Retinal pigment epithelial cell (primary cell): Measurements from ENCODE around the gene TSPEAR.
"Not testable (repeated sequence)": the region's sequence is repeated elsewhere in the genome, so short reads cannot be mapped to it uniquely, and the experiment has no call there.

Experiments used
- DNase-seq: peaks from one replicate; pipeline ENCODE4 v3.0.0-alpha.2; 2010; ENCODE audit warnings: low read depth
- H3K4me3 ChIP-seq: 2 replicates; pipeline ENCODE4 v1.5.1; 2011; ENCODE audit warnings: mild to moderate bottlenecking, low read length, control low read depth, moderate library complexity
- TF ChIP-seq, protein P1 (sequence below): conservative IDR thresholded peaks from 2 replicates; pipeline ENCODE4 v1.5.1; 2011; ENCODE audit warnings: low read depth, low read length, control low read depth, inconsistent platforms

The TSPEAR gene

DNA sequence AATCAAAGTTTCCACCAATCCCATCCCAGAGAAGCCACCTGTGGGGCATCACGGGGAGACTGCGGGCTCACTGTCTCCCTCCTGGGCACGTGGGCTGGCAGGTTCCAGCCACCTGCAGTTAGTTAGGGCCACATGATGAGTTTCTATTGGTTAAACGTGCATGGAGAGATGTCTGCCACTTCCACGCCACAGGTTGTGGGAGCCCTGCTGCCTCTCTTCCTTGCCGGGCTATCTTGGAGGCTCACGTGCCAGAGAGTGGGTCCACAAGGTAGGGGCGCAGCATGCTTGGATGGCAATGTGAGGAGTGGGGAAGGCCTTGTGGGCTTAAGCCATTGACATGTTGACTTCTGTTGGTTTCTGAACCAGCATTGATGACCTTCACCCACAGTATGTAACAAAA lies 107.5 kb downstream of the TSPEAR start:
- DNase-seq = no peak
- TF ChIP-seq, protein P1, sequence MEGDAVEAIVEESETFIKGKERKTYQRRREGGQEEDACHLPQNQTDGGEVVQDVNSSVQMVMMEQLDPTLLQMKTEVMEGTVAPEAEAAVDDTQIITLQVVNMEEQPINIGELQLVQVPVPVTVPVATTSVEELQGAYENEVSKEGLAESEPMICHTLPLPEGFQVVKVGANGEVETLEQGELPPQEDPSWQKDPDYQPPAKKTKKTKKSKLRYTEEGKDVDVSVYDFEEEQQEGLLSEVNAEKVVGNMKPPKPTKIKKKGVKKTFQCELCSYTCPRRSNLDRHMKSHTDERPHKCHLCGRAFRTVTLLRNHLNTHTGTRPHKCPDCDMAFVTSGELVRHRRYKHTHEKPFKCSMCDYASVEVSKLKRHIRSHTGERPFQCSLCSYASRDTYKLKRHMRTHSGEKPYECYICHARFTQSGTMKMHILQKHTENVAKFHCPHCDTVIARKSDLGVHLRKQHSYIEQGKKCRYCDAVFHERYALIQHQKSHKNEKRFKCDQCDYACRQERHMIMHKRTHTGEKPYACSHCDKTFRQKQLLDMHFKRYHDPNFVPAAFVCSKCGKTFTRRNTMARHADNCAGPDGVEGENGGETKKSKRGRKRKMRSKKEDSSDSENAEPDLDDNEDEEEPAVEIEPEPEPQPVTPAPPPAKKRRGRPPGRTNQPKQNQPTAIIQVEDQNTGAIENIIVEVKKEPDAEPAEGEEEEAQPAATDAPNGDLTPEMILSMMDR = no peak
- no peak overlapping the region for H3K4me3 ChIP-seq

DNA sequence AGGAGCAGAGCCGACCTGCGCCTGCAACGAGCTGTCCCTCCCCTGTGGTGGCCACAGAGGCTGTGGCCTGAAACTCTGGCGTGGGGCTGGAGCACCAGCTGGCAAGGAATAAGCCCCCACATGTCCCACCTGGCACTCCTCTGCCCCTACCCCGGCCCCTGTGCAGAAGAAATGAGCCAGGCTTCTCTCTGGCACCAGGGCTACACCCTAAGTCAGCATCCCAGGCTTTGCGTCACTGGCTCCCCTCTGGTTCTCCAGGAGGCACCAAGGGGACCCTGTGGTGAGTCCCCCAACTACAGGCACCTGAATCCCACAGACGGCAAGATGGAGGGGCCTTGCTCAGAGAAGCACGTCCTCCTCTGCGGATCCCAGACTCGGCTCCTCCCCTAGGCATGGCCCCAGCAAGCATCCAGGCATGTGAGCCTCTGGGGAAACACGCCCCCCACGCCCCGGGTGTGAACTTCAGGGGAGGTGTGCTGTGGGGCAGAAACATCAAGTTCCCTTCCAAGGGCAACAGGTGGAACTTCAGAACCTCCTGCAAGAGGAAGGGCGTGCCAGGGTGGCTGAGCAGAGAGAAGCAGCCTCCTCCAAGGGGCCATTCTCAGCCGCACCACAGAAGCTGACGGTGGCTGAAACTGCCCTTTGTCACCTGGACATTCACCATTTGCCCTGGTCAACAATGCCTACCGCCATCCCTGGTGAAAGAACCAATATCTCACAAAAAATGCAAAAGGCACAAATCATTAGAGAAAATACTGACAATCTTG lies 108.1 kb downstream of the TSPEAR start:
- no peak for DNase-seq
- TF ChIP-seq, protein P1 = no peak
- no peak overlapping the region for H3K4me3 ChIP-seq

DNA sequence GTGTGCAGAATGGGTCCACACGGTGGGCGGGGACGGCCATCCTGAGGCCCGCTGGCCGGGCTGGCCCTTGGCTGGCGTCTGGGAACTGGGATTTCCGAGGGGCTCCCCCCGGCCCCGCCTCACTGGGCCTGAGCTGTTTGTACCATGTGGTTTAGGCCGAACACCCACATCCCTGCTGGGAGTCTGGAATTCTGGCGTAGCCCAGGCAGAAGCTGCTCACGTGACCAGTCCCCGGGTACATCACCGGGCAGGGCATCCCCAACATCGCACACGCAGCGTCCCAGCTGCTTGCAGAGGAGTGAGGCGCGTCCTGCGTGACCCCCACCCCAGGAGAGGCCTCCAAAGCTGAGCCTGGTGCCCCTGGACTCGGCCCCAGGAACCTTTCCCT lies 108.9 kb downstream of the TSPEAR start:
- no peak for DNase-seq
- TF ChIP-seq, protein P1 = no peak
- H3K4me3 ChIP-seq = no peak overlapping the region

DNA sequence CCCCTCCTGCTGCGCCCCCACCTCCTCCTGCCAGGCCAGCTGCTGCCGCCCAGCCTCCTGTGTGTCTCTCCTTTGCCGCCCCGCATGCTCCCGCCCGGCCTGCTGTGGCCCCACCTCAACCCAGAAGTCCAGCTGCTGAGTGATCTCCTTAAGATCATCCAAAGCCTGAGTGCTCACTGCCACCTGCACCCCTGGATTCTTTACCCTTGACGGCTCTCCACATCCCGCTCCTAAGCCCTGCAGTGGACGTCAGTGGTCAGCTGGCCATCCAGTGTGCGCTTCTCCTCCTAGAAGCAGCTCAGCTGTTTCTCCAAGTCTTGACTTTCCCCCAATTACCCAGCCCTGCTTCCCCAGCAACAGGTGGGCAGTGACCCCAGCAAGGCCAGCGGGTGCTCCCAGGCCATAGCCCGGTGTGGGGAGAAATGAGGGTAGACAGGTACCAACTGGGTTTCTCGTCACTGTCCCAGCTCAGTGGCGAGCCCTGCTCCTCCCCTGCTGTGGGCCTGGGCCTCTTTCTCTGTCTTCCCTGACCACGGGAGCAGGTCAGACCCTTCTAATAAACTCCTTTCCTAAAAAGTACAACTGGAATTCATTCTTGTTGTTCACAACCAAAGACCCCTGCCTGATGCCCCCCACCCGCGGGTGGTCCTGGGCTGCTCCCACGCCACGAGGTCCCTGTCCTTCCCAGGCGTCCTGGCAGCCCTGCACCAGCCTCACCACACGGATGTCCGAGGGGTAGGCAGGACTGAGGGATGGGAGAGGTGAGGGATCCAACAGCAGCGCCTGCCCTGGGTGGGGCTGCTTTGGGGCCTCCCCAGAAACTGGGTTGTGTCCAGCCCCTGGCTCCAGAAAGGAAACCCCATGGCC lies 109.5 kb downstream of the TSPEAR start:
- no peak for DNase-seq
- H3K4me3 ChIP-seq = no peak overlapping the region
- TF ChIP-seq, protein P1 = no peak

DNA sequence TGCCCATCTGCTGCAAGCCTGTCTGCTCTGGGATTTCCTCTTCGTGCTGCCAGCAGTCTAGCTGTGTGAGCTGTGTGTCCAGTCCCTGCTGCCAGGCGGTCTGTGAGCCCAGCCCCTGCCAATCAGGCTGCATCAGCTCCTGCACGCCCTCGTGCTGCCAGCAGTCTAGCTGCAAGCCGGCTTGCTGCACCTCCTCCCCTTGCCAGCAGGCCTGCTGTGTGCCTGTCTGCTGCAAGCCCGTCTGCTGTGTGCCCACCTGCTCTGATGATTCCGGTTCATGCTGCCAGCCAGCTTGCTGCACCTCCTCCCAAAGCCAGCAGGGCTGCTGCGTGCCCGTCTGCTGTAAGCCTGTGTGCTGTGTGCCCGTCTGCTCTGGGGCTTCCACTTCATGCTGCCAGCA lies 110.3 kb downstream of the TSPEAR start:
- H3K4me3 ChIP-seq, DNase-seq: not testable (repeated sequence)

DNA sequence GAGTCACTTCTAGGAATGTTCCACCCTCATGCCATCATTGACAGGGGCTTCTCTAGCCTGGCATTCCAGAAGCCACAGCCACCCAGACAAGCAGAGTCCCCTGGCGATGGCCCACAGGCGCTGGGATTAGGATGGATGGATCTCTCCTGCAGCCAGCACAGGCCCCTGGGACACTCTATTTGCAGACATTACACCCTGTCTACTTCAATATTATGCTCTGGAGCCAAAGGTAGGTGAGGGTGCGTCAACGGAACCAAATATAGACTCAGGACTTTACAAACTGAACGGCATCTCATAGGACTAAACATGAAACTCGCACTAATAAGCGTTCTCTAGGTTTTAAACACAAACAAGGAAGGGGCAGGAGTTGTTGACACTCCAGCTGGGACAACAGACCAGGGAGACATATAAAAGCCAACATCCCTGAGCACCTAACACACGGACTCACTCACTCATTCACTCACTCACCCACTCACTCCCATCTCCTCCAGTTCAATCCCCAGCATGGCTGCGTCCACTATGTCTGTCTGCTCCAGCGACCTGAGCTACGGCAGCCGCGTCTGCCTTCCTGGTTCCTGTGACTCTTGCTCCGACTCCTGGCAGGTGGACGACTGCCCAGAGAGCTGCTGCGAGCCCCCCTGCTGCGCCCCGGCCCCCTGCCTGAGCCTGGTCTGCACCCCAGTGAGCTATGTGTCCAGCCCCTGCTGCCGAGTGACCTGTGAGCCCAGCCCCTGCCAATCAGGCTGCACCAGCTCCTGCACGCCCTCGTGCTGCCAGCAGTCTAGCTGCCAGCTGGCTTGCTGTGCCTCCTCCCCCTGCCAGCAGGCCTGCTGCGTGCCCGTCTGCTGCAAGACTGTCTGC lies 111.0 kb downstream of the TSPEAR start, which contains the start of gene KRTAP10-7:
Gene KRTAP10-7 (plus strand): TSS at position 480 of the 861 bp plus-strand sequence. CDS start 25 bp downstream, at position 505.
- not testable (repeated sequence) for DNase-seq, H3K4me3 ChIP-seq

DNA sequence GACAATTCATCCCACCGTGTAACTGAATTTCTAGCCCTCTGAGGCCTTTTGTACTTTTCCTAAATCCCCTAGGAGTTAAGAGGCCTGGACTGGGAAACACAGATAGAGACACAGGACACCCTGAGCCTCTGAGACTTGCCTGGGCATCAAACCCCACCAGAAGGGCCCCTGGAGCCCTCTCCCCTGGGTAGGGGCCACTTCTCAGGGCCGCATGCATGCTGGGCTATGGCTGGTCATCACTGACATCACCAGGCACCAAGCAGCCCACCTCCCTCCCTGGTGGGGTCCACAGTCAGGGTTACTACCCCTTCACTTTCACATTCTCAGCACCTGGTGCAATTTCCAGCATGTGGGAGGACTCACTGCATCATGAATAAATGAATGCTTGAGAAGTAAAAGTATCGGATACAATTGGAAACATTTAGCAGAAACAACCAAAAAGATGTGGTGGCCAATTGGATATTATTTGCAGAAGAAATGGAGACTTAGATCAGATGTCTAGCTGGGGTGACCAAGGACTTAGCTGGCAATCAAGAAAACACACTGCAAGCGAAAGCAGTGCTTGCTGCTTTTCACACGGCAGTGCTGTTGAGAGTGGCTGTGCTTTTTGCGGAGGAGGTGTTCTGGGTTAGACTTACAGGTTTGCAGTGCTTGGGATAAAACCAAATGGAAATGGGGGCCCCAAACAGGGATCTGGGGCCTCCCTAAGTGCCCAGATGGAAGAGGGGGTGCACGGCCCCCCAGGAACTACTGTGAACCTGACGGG lies 111.9 kb downstream of the TSPEAR start:
- no peak overlapping the region for H3K4me3 ChIP-seq
- TF ChIP-seq, protein P1 = no peak
- no peak for DNase-seq
